Liver (tissue), 9 donors: ENCODE data around the gene IGSF22. TPM values are rescaled to one million over a fixed set of nuclear protein-coding genes. Genes with fewer than 3 reads are reported as not detected.

ENCODE experiments used
- DNase-seq: peaks from one replicate; pipeline ENCODE4 v3.0.0-alpha.2; 2017; ENCODE audit warnings: low spot score
- H3K27ac ChIP-seq, 2 donors: one replicate each; pipeline ENCODE4 v1.7.0; 2013; ENCODE audit warnings: inconsistent platforms in 2 of 2, low read length in 2 of 2, control low read depth in 1 of 2, low read depth in 1 of 2, mild to moderate bottlenecking in 1 of 2
- H3K27me3 ChIP-seq, 4 donors: one replicate each; pipeline versions ENCODE4 v1.6.1 to v1.7.0; 2013; ENCODE audit warnings: low read length in 3 of 4, inconsistent platforms in 1 of 4, mild to moderate bottlenecking in 1 of 4, moderate library complexity in 1 of 4; ENCODE audit not compliant: control insufficient read depth in 4 of 4, insufficient read depth in 4 of 4
- H3K36me3 ChIP-seq, 4 donors: one replicate each; pipeline versions ENCODE4 v1.6.1 to v1.7.0; 2013; ENCODE audit warnings: low read length in 3 of 4, mild to moderate bottlenecking in 3 of 4, low read depth in 1 of 4, moderate library complexity in 1 of 4; ENCODE audit not compliant: control insufficient read depth in 4 of 4, insufficient read depth in 3 of 4
- H3K4me1 ChIP-seq, 4 donors: one replicate each; pipeline versions ENCODE4 v1.6.1 to v1.7.0; 2013; ENCODE audit warnings: low read length in 3 of 4, mild to moderate bottlenecking in 3 of 4, moderate library complexity in 1 of 4; ENCODE audit not compliant: control insufficient read depth in 4 of 4, insufficient read depth in 4 of 4
- H3K4me3 ChIP-seq, 3 donors: one replicate each; pipeline versions ENCODE4 v1.6.1 to v1.7.0; 2013; ENCODE audit warnings: low read length in 3 of 3, control low read depth in 1 of 3, low read depth in 1 of 3, mild to moderate bottlenecking in 1 of 3
- H3K9ac ChIP-seq, 2 donors: one replicate each; pipeline ENCODE4 v1.7.0; 2013; ENCODE audit warnings: low read length in 2 of 2, mild to moderate bottlenecking in 2 of 2, moderate library complexity in 2 of 2, control low read depth in 1 of 2, low read depth in 1 of 2
- H3K9me3 ChIP-seq, 4 donors: one replicate each; pipeline versions ENCODE4 v1.6.1 to v1.7.0; 2013; ENCODE audit warnings: low read length in 3 of 4; ENCODE audit not compliant: control insufficient read depth in 4 of 4
- ATF3 ChIP-seq: IDR thresholded peaks from 2 replicates; pipeline ENCODE4 v1.6.1; 2016; ENCODE audit warnings: antibody characterized with exemption
- CTCF ChIP-seq: fragments of 150-350 bp; IDR thresholded peaks from 2 replicates; pipeline ENCODE4 v1.5.1; 2017; ENCODE audit warnings: improper control_type of control experiment, low read depth, low read length; ENCODE audit not compliant: missing input control
- EGR1 ChIP-seq, 2 donors: IDR thresholded peaks; 2 replicates each; pipeline ENCODE4 v1.6.1; 2016 to 2018; ENCODE audit warnings: antibody characterized with exemption in 2 of 2, low read depth in 2 of 2
- FOXA1 ChIP-seq: IDR thresholded peaks from 2 replicates; pipeline ENCODE4 v1.6.1; 2016; ENCODE audit warnings: antibody characterized with exemption
- FOXA2 ChIP-seq: IDR thresholded peaks from 2 replicates; pipeline ENCODE4 v1.6.1; 2016; ENCODE audit warnings: antibody characterized with exemption
- GABPA ChIP-seq, 2 donors: IDR thresholded peaks in 1 of 2; conservative IDR thresholded peaks in 1 of 2; 2 replicates each; pipeline ENCODE4 v1.6.1; 2016; ENCODE audit warnings: antibody characterized with exemption in 2 of 2, mild to moderate bottlenecking in 1 of 2, moderate library complexity in 1 of 2
- HNF4A ChIP-seq, 2 donors: conservative IDR thresholded peaks; 2 replicates each; pipeline ENCODE4 v1.6.1; 2016; ENCODE audit warnings: antibody characterized with exemption in 2 of 2, mild to moderate bottlenecking in 2 of 2
- HNF4G ChIP-seq: IDR thresholded peaks from 2 replicates; pipeline ENCODE4 v1.6.1; 2016; ENCODE audit warnings: antibody characterized with exemption
- JUND ChIP-seq, 2 donors: IDR thresholded peaks; 2 replicates each; pipeline ENCODE4 v1.6.1; 2016; ENCODE audit warnings: antibody characterized with exemption in 2 of 2
- MAX ChIP-seq: IDR thresholded peaks from 2 replicates; pipeline ENCODE4 v1.6.1; 2016; ENCODE audit warnings: antibody characterized with exemption
- NR2F2 ChIP-seq: IDR thresholded peaks from 2 replicates; pipeline ENCODE4 v1.6.1; 2016; ENCODE audit warnings: antibody characterized with exemption
- RAD21 ChIP-seq, 2 donors: IDR thresholded peaks; 2 replicates each; pipeline ENCODE4 v1.6.1; 2016; ENCODE audit warnings: antibody characterized with exemption in 2 of 2, mild to moderate bottlenecking in 2 of 2
- REST ChIP-seq: IDR thresholded peaks from 2 replicates; pipeline ENCODE4 v1.6.1; 2016; ENCODE audit warnings: antibody characterized with exemption, mild to moderate bottlenecking
- RXRA ChIP-seq, 2 donors: IDR thresholded peaks; 2 replicates each; pipeline ENCODE4 v1.6.1; 2017 to 2018; ENCODE audit warnings: antibody characterized with exemption in 2 of 2, mild to moderate bottlenecking in 1 of 2
- SP1 ChIP-seq: IDR thresholded peaks from 2 replicates; pipeline ENCODE4 v1.6.1; 2018; ENCODE audit warnings: antibody characterized with exemption, mild to moderate bottlenecking
- TAF1 ChIP-seq: conservative IDR thresholded peaks from 2 replicates; pipeline ENCODE4 v1.6.1; 2016; ENCODE audit warnings: antibody characterized with exemption, mild to moderate bottlenecking
- YY1 ChIP-seq: IDR thresholded peaks from 2 replicates; pipeline ENCODE4 v1.6.1; 2016; ENCODE audit warnings: antibody characterized with exemption, mild to moderate bottlenecking
- ZBTB33 ChIP-seq: IDR thresholded peaks from 2 replicates; pipeline ENCODE4 v1.6.1; 2016; ENCODE audit warnings: antibody characterized with exemption
- WGBS: extraction: QIAGEN DNeasy Blood & Tissue Kit; methylation state at CpG from one replicate; pipeline ENCODE4 v1.1.7; 2013; 5-methylcytosine and 5-hydroxymethylcytosine counted together
- polyA plus RNA-seq, 2 donors: library from polyadenylated mRNA; stranded (reverse) in 1 of 2; unstranded in 1 of 2; fragments of 200-250 nt in 1 of 2; fragments of >200 nt in 1 of 2; fragmentation: Nextera tagmentation in 1 of 2; extraction: Ambion mirVana in 1 of 2; gene quantifications; one replicate each; pipeline versions ENCODE4 v1.2.1 to v1.2.3, GENCODE V29; 2013 to 2015
- total RNA-seq, 2 donors: library from RNA; depleted of rRNA; stranded (reverse); fragments of >200 nt; gene quantifications; one replicate each; pipeline ENCODE4 v1.2.3, GENCODE V29; 2014
- donor health status: healthy.
- donor health status: healthy.
- donor health status: healthy.
- donor health status: healthy.
- donor health status: healthy.

The IGSF22 gene
- total and polyA plus RNA-seq, 4 donors, result 0.12 to 0.26 TPM; not detected in 2

GRCh38 chr11:18728658-18729057 lies 2.7 kb upstream of the IGSF22 start:
- no peaks in the 10 kb centered on the region for H3K9me3 ChIP-seq
- TF ChIP-seq ZBTB33, result no peak
- TF ChIP-seq CTCF, result no peak
- no peak for TF ChIP-seq YY1
- TF ChIP-seq REST, result no peak
- no peak for TF ChIP-seq JUND (IDR thresholded peaks at IDR 0.05)
- no peak for TF ChIP-seq GABPA (IDR thresholded peaks at IDR 0.05 in 1 of 2, conservative IDR thresholded peaks at IDR 0.05 in 1 of 2)
- TF ChIP-seq FOXA2, result no peak
- no peak for TF ChIP-seq FOXA1
- TF ChIP-seq TAF1, result no peak
- TF ChIP-seq RXRA (IDR thresholded peaks at IDR 0.05), result no peak
- TF ChIP-seq ATF3, result no peak
- no peak for TF ChIP-seq NR2F2
- no peak for TF ChIP-seq RAD21 (IDR thresholded peaks at IDR 0.05)
- TF ChIP-seq EGR1 (IDR thresholded peaks at IDR 0.05; ENCODE audit: low read depth in 2 of 2), result no peak
- TF ChIP-seq HNF4G, result no peak
- no peak for TF ChIP-seq MAX
- no peak for TF ChIP-seq SP1
- no peak for TF ChIP-seq HNF4A (conservative IDR thresholded peaks at IDR 0.05)
- no peak overlapping the region for H3K27ac ChIP-seq
- H3K4me3 ChIP-seq, result no peak overlapping the region
- H3K36me3 ChIP-seq, result no peaks in the 10 kb centered on the region
- DNase-seq, result no peak
- H3K27me3 ChIP-seq, result no peaks in the 10 kb centered on the region
- no peaks in the 10 kb centered on the region for H3K4me1 ChIP-seq
- WGBS, result 92% methylated on average over 13 of the region's 13 CpGs
- no peak overlapping the region for H3K9ac ChIP-seq
